A673 (cell line): Measurements from ENCODE around the gene FEN1. TPM values are rescaled to one million over a fixed set of nuclear protein-coding genes. Genes with fewer than 3 reads are reported as not detected.

Experiments
- BruUV-seq: library from RNA; stranded (reverse); fragments of 400-500 nt; replicated peaks from 2 replicates; lab custom pipeline; 2021; lab: Mats Ljungman, UMichigan
- CTCF ChIA-PET: fragments of 300-600 bp; sonication (Branson Sonifier 250); formaldehyde crosslinking; loops from one replicate; lab custom pipeline; 2022; ENCODE audit warnings: antibody characterized with exemption; lab: Charles Lee
- POLR2A ChIA-PET: fragments of 300-600 bp; sonication (Branson Sonifier 250); formaldehyde crosslinking; loops from one replicate; lab custom pipeline; 2022; ENCODE audit warnings: antibody characterized with exemption; ENCODE audit not compliant: low non-redundant PET; lab: Charles Lee
- DNase-seq: peaks from one replicate; pipeline ENCODE4 v3.0.0-alpha.2; 2015; ENCODE audit warnings: low spot score
- H3K27ac ChIP-seq: fragments of 200-600 bp; sonication (generic); 2 replicates; pipeline ENCODE4 v1.5.1; 2016; ENCODE audit warnings: mixed run types, low read depth, mild to moderate bottlenecking, mixed read lengths, antibody characterized with exemption, low read length; ENCODE audit not compliant: poor library complexity, severe bottlenecking
- H3K27me3 ChIP-seq: fragments of 200-600 bp; sonication (generic); replicated peaks from 2 replicates; pipeline ENCODE4 v1.6.1; 2017; ENCODE audit warnings: mixed run types, low read depth, mild to moderate bottlenecking, mixed read lengths, antibody characterized with exemption, low read length; ENCODE audit not compliant: insufficient read depth, poor library complexity
- H3K36me3 ChIP-seq: fragments of 200-600 bp; sonication (generic); 2 replicates; pipeline ENCODE4 v1.6.1; 2016; ENCODE audit warnings: mixed run types, mild to moderate bottlenecking, mixed read lengths, antibody characterized with exemption, low read length; ENCODE audit not compliant: insufficient read depth, poor library complexity, severe bottlenecking
- H3K4me1 ChIP-seq: fragments of 200-600 bp; sonication (generic); 2 replicates; pipeline ENCODE4 v1.6.1; 2017; ENCODE audit warnings: mixed run types, mild to moderate bottlenecking, mixed read lengths, antibody characterized with exemption, low read length; ENCODE audit not compliant: insufficient read depth, poor library complexity, severe bottlenecking
- H3K4me3 ChIP-seq: fragments of 200-600 bp; sonication (generic); 2 replicates; pipeline ENCODE4 v1.5.1; 2016; ENCODE audit warnings: low read depth, mixed run types, mild to moderate bottlenecking, mixed read lengths, low read length; ENCODE audit not compliant: poor library complexity, severe bottlenecking
- H3K9me3 ChIP-seq: fragments of 200-600 bp; sonication (generic); 2 replicates; pipeline ENCODE4 v1.6.1; 2016; ENCODE audit warnings: mixed run types, low read depth, mild to moderate bottlenecking, mixed read lengths, antibody characterized with exemption, low read length; ENCODE audit not compliant: poor library complexity, severe bottlenecking
- CTCF ChIP-seq: fragments of 300-800, 200-600 bp; sonication (generic); conservative IDR thresholded peaks from 2 replicates; pipeline ENCODE4 v1.5.1; 2017; ENCODE audit warnings: low read depth, mild to moderate bottlenecking, antibody characterized with exemption, low read length, moderate library complexity, mixed read lengths
- EZH2 ChIP-seq: fragments of 200-600 bp; sonication (generic); IDR thresholded peaks from 2 replicates; pipeline ENCODE4 v1.6.1; 2017; ENCODE audit warnings: borderline replicate concordance, low read depth, mild to moderate bottlenecking, mixed read lengths, antibody characterized with exemption, low read length; ENCODE audit not compliant: poor library complexity, severe bottlenecking
- intact Hi-C: fragments of 100-400 bp; cut with micrococcal nuclease; formaldehyde crosslinking; loops from one replicate; pipeline ENCODE4 v1.10.0; 2022; ENCODE audit not compliant: unreplicated experiment
- total RNA-seq: library from RNA; stranded (reverse); gene quantifications from 2 replicates; pipeline ENCODE4 v1.2.3, GENCODE V29; 2021

Gene FEN1
- total RNA-seq, 1 experiment from 2014 or later = 152 TPM

- BruUV-seq = no TSS peak
- no peak for DNase-seq
- POLR2A ChIA-PET = no interaction called here
- Histone ChIP-seq H3K36me3 (no peaks in the 10 kb centered on the region), H3K4me1 (peaks cover 10% of the 10 kb centered on the region), H3K27ac (no peak overlapping the region), H3K4me3 (no peak overlapping the region), H3K9me3 (no peaks in the 10 kb centered on the region), H3K27me3 (no peaks in the 10 kb centered on the region)
- no peak for TF ChIP-seq EZH2
- no peak for TF ChIP-seq CTCF
- intact Hi-C loops = no loop called here
- CTCF ChIA-PET = interaction anchor here (0.9 kb wide), 1 partner anchor 392 kb away, joined by 5 read pairs; no protein-coding TSS in a partner anchor
These were observed 14.3 kb upstream of the FEN1 start for GRCh38 chr11:61778357-61778886.

GRCh38 chr11:61778920-61779650, 13.6 kb upstream of the FEN1 start:
- ChIA-PET CTCF (no interaction called here), POLR2A (no interaction called here)
- DNase-seq = no peak
- no peak overlapping the region for H3K27ac ChIP-seq
- intact Hi-C loops = no loop called here
- TF ChIP-seq EZH2 = no peak
- no peak for TF ChIP-seq CTCF
- no peak overlapping the region for H3K4me3 ChIP-seq
- no peaks in the 10 kb centered on the region for H3K27me3 ChIP-seq
- H3K9me3 ChIP-seq = no peaks in the 10 kb centered on the region
- BruUV-seq = no TSS peak
- peaks cover 10% of the 10 kb centered on the region for H3K4me1 ChIP-seq
- H3K36me3 ChIP-seq = peaks cover 6% of the 10 kb centered on the region

- H3K36me3 ChIP-seq = peaks cover 10% of the 10 kb centered on the region
- TF ChIP-seq CTCF (no peak), EZH2 (no peak)
- POLR2A ChIA-PET = no interaction called here
- peaks cover 10% of the 10 kb centered on the region for H3K4me1 ChIP-seq
- intact Hi-C loops = no loop called here
- no peak overlapping the region for H3K4me3 ChIP-seq
- no TSS peak for BruUV-seq
- DNase-seq = no peak
- no peak overlapping the region for H3K27ac ChIP-seq
- CTCF ChIA-PET = interaction anchor here (1.1 kb wide), 1 partner anchor 328 kb away, joined by 5 read pairs; no protein-coding TSS in a partner anchor
- no peaks in the 10 kb centered on the region for H3K9me3 ChIP-seq
- H3K27me3 ChIP-seq = no peaks in the 10 kb centered on the region
These were observed 12.8 kb upstream of the FEN1 start for GRCh38 chr11:61779666-61780525.
